Activated CD8-positive, alpha-beta T cell treated with anti-CD3 and anti-CD28 coated beads, Interleukin-2, amount 10 ng/mL, durations not matched to agents 7 days and 5 days (primary cell): ENCODE results near the gene HFE. TPM values are rescaled to one million over a fixed set of nuclear protein-coding genes. Genes with fewer than 3 reads are reported as not detected.
A peak's percentile ranks its signal among the peaks of the same experiment; 100 is the strongest.
"Not testable (repeated sequence)": the region's sequence is repeated elsewhere in the genome, so short reads cannot be mapped to it uniquely, and the experiment has no call there.

Experiments used
- ATAC-seq: fragments of 150-1000 bp; cut with Tn5 transposase; one replicate; pipeline ENCODE4 v1.10.0; 2021; ENCODE audit warnings: moderate library complexity
- CTCF ChIA-PET: fragments of 350-600 bp; sonication (Branson Sonifier 250); formaldehyde crosslinking; loops from one replicate; lab custom pipeline; 2021; ENCODE audit warnings: antibody characterized with exemption; lab: Charles Lee
- POLR2A ChIA-PET: fragments of 350-600 bp; sonication (Branson Sonifier 250); formaldehyde crosslinking; loops from one replicate; lab custom pipeline; 2021; ENCODE audit warnings: antibody characterized with exemption; lab: Charles Lee
- DNase-seq: peaks from one replicate; pipeline ENCODE4 v3.0.0-alpha.2; 2020
- H3K27ac Mint-ChIP-seq: one replicate; pipeline ENCODE4 v1.8.0; 2021; ENCODE audit warnings: mild to moderate bottlenecking, mixed read lengths
- H3K27me3 Mint-ChIP-seq: one replicate; pipeline ENCODE4 v1.8.0; 2021; ENCODE audit warnings: low read depth, mixed read lengths
- H3K36me3 Mint-ChIP-seq: one replicate; pipeline ENCODE4 v1.8.0; 2021; ENCODE audit warnings: low read depth, mixed read lengths
- H3K4me1 Mint-ChIP-seq: one replicate; pipeline ENCODE4 v1.8.0; 2021; ENCODE audit warnings: low read depth, mixed read lengths
- H3K4me3 Mint-ChIP-seq: one replicate; pipeline ENCODE4 v1.8.0; 2021; ENCODE audit warnings: mild to moderate bottlenecking, mixed read lengths
- H3K9me3 Mint-ChIP-seq: one replicate; pipeline ENCODE4 v1.8.0; 2022; ENCODE audit warnings: mixed read lengths; ENCODE audit not compliant: insufficient read depth
- total RNA-seq, 2 experiments: library from RNA; stranded (reverse); gene quantifications; one replicate each; pipeline ENCODE4 v1.2.3, GENCODE V29; 2021

The HFE gene
- total RNA-seq, 2 experiments from 2014 or later, result 4.3 TPM

DNA sequence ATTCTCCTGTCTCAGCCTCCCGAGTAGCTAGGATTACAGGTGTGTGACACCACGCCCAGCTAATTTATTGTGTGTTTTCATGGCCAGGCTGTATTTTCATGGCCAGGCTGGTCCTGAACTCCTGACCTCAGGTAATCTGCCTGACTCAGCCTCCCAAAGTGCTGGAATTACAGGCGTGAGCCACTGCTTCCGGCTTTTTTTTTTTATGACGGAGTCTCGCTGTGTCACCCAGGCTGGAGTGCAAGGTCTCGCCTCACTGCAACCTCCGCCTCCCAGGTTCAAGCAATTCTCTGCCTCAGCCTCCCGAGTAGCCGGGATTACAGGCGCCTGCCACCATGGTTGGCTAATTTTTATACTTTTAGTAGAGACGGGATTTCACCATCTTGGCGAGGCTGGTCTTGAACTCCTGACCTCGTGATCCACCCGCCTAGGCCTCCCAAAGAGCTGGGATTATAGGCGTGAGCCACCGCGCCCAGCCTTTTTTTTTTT lies 34.4 kb upstream of the HFE start:
- H3K4me1 Mint-ChIP-seq, result peaks cover 39% of the 10 kb centered on the region
- not testable (repeated sequence) for ATAC-seq, DNase-seq, H3K27ac Mint-ChIP-seq, H3K27me3 Mint-ChIP-seq, H3K9me3 Mint-ChIP-seq
- CTCF ChIA-PET, result interaction anchor here (1.0 to 1.4 kb wide), 5 partner anchors 9 to 45 kb away, joined by 3 to 5 read pairs (median 3); a partner anchor contains a TSS
- H3K36me3 Mint-ChIP-seq, result peaks cover 18% of the 10 kb centered on the region
- H3K4me3 Mint-ChIP-seq, result peak overlapping the region; percentile 87
- POLR2A ChIA-PET, result interaction anchor here (0.7 to 14.7 kb wide), 10 partner anchors 7 to 1814 kb away, joined by 3 to 685 read pairs (median 15); a partner anchor contains a TSS

- DNase-seq (no peak), ATAC-seq (no peak)
- no peaks in the 10 kb centered on the region for H3K27me3 Mint-ChIP-seq
- peak overlapping the region; percentile 87 for H3K4me3 Mint-ChIP-seq
- ChIA-PET POLR2A (interaction anchor here (0.9 to 14.7 kb wide), 14 partner anchors 8 to 1784 kb away, joined by 3 to 685 read pairs (median 9); partner anchors contain the start of gene HFE), CTCF (interaction anchor here (0.6 kb wide), 1 partner anchor 9 kb away, joined by 3 read pairs; a partner anchor contains a TSS)
- peaks cover 35% of the 10 kb centered on the region for H3K4me1 Mint-ChIP-seq
- no peaks in the 10 kb centered on the region for H3K9me3 Mint-ChIP-seq
- H3K27ac Mint-ChIP-seq, result peak overlapping the region; percentile 100
- peaks cover 16% of the 10 kb centered on the region for H3K36me3 Mint-ChIP-seq
Observed at GRCh38 chr6:26053992-26054780, 33.0 kb upstream of the HFE start.

- Mint-ChIP-seq H3K27ac (peak overlapping the region; percentile 100), H3K9me3 (no peaks in the 10 kb centered on the region), H3K4me1 (peaks cover 36% of the 10 kb centered on the region), H3K4me3 (peak overlapping the region; percentile 87), H3K36me3 (peaks cover 16% of the 10 kb centered on the region), H3K27me3 (no peaks in the 10 kb centered on the region)
- DNase-seq (peak; percentile 95), ATAC-seq (peak; percentile 72)
- CTCF ChIA-PET, result interaction anchor here (0.6 to 17.0 kb wide), 5 partner anchors 9 to 40 kb away, joined by 3 to 741 read pairs (median 9); partner anchors contain the start of gene HFE
- POLR2A ChIA-PET, result interaction anchor here (0.6 to 14.7 kb wide), 63 partner anchors 9 to 1838 kb away, joined by 3 to 685 read pairs (median 10); partner anchors contain the start of gene HFE
Observed at GRCh38 chr6:26054781-26055718, 32.2 kb upstream of the HFE start.

DNA sequence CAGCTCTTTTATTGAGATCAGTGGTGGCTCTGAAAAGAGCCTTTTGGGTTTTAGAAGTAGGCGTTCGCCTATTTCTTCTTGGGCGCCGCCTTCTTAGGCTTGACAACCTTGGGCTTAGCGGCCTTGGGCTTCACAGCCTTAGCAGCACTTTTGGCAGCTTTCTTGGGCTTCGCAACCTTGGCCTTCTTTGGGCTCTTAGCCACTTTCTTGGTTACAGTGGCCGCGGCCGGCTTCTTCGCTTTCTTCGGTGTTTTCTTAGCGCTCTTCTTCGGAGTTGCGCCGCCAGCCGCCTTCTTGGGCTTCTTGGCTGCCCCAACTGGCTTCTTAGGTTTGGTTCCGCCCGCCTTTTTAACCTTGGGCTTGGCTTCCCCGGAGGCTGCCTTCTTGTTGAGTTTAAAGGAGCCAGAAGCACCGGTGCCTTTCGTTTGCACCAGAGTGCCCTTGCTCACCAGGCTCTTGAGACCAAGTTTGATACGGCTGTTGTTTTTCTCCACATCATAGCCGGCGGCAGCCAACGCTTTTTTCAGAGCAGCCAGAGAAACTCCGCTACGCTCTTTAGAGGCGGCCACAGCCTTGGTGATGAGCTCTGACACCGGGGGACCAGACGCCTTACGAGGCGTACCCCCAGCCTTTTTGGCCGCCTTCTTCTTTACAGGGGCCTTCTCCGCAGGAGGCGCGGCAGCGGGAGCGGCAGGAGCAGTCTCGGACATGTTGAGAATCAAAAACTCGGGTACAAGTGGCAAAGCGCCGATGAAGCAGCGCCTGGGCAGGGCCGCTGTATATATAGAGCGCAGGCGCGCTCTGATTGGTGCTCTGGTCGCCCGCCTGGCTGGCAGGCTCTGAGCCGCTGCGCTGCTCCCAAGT lies 31.3 kb upstream of the HFE start:
- ATAC-seq (peak; percentile 79), DNase-seq (peak; percentile 94)
- Mint-ChIP-seq H3K9me3 (no peaks in the 10 kb centered on the region), H3K27me3 (no peaks in the 10 kb centered on the region), H3K27ac (peak overlapping the region; percentile 100), H3K36me3 (peaks cover 15% of the 10 kb centered on the region), H3K4me3 (peak overlapping the region; percentile 87), H3K4me1 (peaks cover 41% of the 10 kb centered on the region)
- ChIA-PET CTCF (interaction anchor here (0.6 to 17.0 kb wide), 5 partner anchors 9 to 39 kb away, joined by 3 to 741 read pairs (median 9); partner anchors contain the start of gene HFE), POLR2A (interaction anchor here (0.5 to 14.7 kb wide), 68 partner anchors 8 to 1837 kb away, joined by 3 to 685 read pairs (median 7); partner anchors contain the start of gene HFE)

DNA sequence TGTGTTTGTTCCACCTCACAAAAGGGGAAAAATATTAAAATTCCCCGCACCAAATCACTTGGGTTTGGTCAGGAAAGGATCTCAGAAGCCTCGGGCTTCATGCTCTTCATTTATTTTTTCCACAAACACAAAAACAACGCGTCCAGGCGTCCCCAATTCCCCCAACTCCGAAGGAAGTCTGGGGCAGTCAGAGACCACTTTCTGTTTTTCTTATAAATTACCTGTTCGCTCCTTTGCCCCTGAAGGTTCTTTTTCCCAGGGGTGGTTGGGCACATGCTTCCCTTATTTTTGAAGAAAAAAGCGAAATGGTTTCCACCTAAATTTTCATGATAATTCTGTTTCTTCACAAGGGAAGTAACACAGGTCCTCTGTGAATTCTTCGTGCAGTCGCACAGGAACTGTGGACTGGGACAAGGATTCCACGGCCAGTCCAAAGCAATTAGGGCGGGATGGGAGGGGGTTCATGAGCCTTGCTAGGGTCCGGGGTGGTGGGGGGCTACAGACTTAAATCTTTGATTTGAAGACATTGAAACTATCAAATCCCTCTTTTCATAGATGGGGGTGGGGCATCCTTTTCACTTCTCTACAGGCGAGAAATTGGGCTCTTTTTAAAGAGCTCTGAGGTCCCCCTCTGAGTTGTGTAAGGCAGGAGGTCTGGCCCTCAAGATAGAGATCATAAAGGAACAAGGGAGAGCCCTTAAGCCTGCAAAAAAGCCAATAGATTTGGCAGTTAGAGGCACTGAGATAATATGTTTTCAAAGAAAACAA lies 30.5 kb upstream of the HFE start:
- peak overlapping the region; percentile 100 for H3K27ac Mint-ChIP-seq
- DNase-seq (peak; percentile 28), ATAC-seq (no peak)
- peaks cover 12% of the 10 kb centered on the region for H3K36me3 Mint-ChIP-seq
- H3K4me1 Mint-ChIP-seq, result peaks cover 42% of the 10 kb centered on the region
- no peaks in the 10 kb centered on the region for H3K27me3 Mint-ChIP-seq
- ChIA-PET CTCF (interaction anchor here (0.6 to 17.0 kb wide), 5 partner anchors 8 to 38 kb away, joined by 3 to 741 read pairs (median 9); partner anchors contain the start of gene HFE), POLR2A (interaction anchor here (0.5 to 14.7 kb wide), 64 partner anchors 7 to 1837 kb away, joined by 3 to 685 read pairs (median 8); partner anchors contain the start of gene HFE)
- H3K9me3 Mint-ChIP-seq, result no peaks in the 10 kb centered on the region
- H3K4me3 Mint-ChIP-seq, result peak overlapping the region; percentile 87

DNA sequence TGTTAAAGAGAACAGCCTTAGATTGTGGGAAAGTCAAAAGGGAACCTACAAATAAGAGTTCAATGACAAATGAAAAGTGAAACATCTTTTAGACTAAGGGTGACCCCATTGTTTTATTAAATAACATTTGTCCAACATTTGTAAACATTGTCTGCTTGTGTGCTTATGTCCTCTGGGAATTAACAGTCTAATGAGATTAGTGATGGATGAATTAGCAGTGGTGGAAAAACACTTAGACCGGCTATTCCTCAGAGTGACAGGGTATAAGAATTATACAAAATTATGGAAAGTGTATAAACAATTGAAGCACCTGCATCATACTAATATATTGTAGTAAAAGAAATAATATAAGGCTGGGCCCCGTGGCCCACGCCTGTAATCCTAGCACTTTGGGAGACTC lies 29.3 kb upstream of the HFE start:
- Mint-ChIP-seq H3K4me3 (no peak overlapping the region), H3K36me3 (peaks cover 9% of the 10 kb centered on the region), H3K4me1 (peaks cover 36% of the 10 kb centered on the region), H3K9me3 (no peaks in the 10 kb centered on the region), H3K27ac (no peak overlapping the region), H3K27me3 (peaks cover 2% of the 10 kb centered on the region)
- ATAC-seq (no peak), DNase-seq (no peak)
- POLR2A ChIA-PET, result interaction anchor here (1.1 to 14.7 kb wide), 11 partner anchors 12 to 1757 kb away, joined by 3 to 685 read pairs (median 99); a partner anchor contains a TSS
- CTCF ChIA-PET, result interaction anchor here (2.9 to 17.0 kb wide), 2 partner anchors 32 to 37 kb away, joined by 10 to 741 read pairs; partner anchors contain the start of gene HFE

DNA sequence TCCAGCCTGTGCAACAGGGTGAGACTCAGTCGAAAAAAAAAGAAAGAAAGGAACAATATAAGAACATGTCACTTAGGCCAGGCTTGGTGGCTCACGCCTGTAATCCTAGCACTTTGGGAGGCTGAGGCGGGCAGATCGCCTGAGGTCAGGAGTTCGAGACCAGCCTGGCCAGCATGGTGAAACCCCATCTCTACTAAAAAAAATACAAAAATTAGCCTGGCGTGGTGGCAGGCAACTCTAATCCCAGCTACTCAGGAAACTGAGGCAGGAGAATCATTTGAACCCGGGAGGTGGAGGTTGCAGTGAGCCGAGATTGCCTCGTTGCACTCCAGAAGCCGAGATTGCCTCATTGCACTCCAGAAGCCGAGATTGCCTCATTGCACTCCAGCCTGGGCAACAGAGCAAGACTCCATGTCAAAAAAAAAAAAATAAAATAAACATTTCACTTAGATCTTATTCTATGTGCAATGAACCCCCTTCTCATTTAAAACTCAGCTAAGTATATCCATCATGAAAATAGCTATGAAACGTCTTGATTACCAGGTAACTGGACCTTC lies 28.7 kb upstream of the HFE start:
- not testable (repeated sequence) for DNase-seq, H3K36me3 Mint-ChIP-seq, H3K27ac Mint-ChIP-seq

DNA sequence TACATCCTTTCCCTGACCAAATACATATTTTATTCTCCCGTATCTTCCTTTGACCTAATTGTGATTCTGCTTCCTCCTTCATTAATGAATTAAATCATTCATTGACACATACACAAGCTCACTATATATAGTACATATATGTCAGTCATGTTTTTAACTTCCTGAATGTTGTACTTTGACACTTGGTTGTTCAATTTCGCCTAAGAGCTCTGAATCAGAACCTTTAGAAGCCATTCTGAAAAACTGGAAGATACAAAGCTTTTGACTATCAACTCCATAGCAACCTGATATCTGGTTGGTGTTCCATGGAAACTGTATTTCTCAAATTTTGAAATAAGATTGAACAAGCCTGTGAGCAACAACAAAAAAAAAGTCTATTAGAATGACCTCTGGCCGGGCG lies 27.3 kb upstream of the HFE start:
- peaks cover 6% of the 10 kb centered on the region for H3K36me3 Mint-ChIP-seq
- H3K4me1 Mint-ChIP-seq, result peaks cover 36% of the 10 kb centered on the region
- no peak for ATAC-seq
- no peak overlapping the region for H3K4me3 Mint-ChIP-seq
- peaks cover 8% of the 10 kb centered on the region for H3K27me3 Mint-ChIP-seq
- no peak overlapping the region for H3K27ac Mint-ChIP-seq
- H3K9me3 Mint-ChIP-seq, result no peaks in the 10 kb centered on the region
- ChIA-PET CTCF (interaction anchor here (2.1 to 17.0 kb wide), 2 partner anchors 9 to 35 kb away, joined by 11 to 741 read pairs; partner anchors contain the start of gene HFE), POLR2A (interaction anchor here (0.8 to 14.7 kb wide), 12 partner anchors 14 to 157 kb away, joined by 4 to 685 read pairs (median 8); a partner anchor contains a TSS)
- DNase-seq, result no peak

More for the DNA sequence above, 28.7 kb upstream of the HFE start:
- H3K4me3 Mint-ChIP-seq, H3K27me3 Mint-ChIP-seq, H3K9me3 Mint-ChIP-seq, ATAC-seq: not testable (repeated sequence)
- ChIA-PET POLR2A (interaction anchor here (0.6 to 14.7 kb wide), 10 partner anchors 13 to 1756 kb away, joined by 3 to 685 read pairs (median 14); a partner anchor contains a TSS), CTCF (interaction anchor here (17.0 kb wide), 1 partner anchor 36 kb away, joined by 741 read pairs; the partner anchor contains the start of gene HFE)
- H3K4me1 Mint-ChIP-seq, result peaks cover 36% of the 10 kb centered on the region

- Mint-ChIP-seq H3K4me3 (no peak overlapping the region), H3K9me3 (no peaks in the 10 kb centered on the region), H3K36me3 (no peaks in the 10 kb centered on the region), H3K4me1 (peaks cover 27% of the 10 kb centered on the region), H3K27ac (no peak overlapping the region), H3K27me3 (peaks cover 19% of the 10 kb centered on the region)
- ATAC-seq (peak; percentile 66), DNase-seq (peak; percentile 70)
- CTCF ChIA-PET, result interaction anchor here (0.7 to 17.0 kb wide), 11 partner anchors 8 to 94 kb away, joined by 3 to 741 read pairs (median 5); partner anchors contain the start of gene HFE
- POLR2A ChIA-PET, result interaction anchor here (0.9 to 14.7 kb wide), 11 partner anchors 9 to 132 kb away, joined by 3 to 361 read pairs (median 4); a partner anchor contains a TSS
Observed at GRCh38 chr6:26064619-26065257, 22.5 kb upstream of the HFE start.
